HL-60 (cell line): ENCODE measurements around the gene SENP3.

Experiments
- DNase-seq, 2 experiments: peaks; one replicate each; pipeline ENCODE4 v3.0.0-alpha.2; 2010 to 2020; ENCODE audit warnings: low read depth in 1 of 2, low spot score in 1 of 2
- H3K27ac ChIP-seq: fragments of 250-450 bp; sonication (Bioruptor Pico); replicated peaks from 2 replicates; pipeline ENCODE4 v1.5.1; 2020; ENCODE audit warnings: mild to moderate bottlenecking, moderate library complexity
- H3K27me3 ChIP-seq: fragments of 250-450 bp; sonication (Bioruptor Pico); 2 replicates; pipeline ENCODE4 v1.5.1; 2021; ENCODE audit warnings: mild to moderate bottlenecking, moderate library complexity; ENCODE audit not compliant: insufficient read depth, poor library complexity, severe bottlenecking
- H3K4me3 ChIP-seq: replicated peaks from 2 replicates; pipeline ENCODE4 v1.5.1; 2011; ENCODE audit warnings: mild to moderate bottlenecking, control low read depth, low read length; ENCODE audit not compliant: insufficient read depth
- CTCF ChIP-seq: IDR thresholded peaks from one replicate; pipeline ENCODE4 v1.5.1; 2011; ENCODE audit warnings: low read length, control low read depth, inconsistent platforms; ENCODE audit not compliant: insufficient read depth
- GABPA ChIP-seq: IDR thresholded peaks from 2 replicates; pipeline ENCODE4 v1.6.1; 2012; ENCODE audit warnings: low read depth
- POLR2AphosphoS5 ChIP-seq: IDR thresholded peaks from 2 replicates; pipeline ENCODE4 v1.6.1; 2012; ENCODE audit warnings: low read depth
- REST ChIP-seq: IDR thresholded peaks from 2 replicates; pipeline ENCODE4 v1.6.1; 2012; ENCODE audit warnings: low read depth; ENCODE audit not compliant: insufficient replicate concordance
- SPI1 ChIP-seq: IDR thresholded peaks from 2 replicates; pipeline ENCODE4 v1.6.1; 2012; ENCODE audit warnings: low read depth, mild to moderate bottlenecking, borderline replicate concordance

Gene SENP3

GRCh38 chr17:7560172-7561027, 1.3 kb upstream of the SENP3 start:
- TF ChIP-seq SPI1, result no peak
- no peak for TF ChIP-seq GABPA
- TF ChIP-seq CTCF, result peak; percentile 45
- Histone ChIP-seq H3K27ac (peak overlapping the region; percentile 94), H3K4me3 (peak overlapping the region; percentile 74), H3K27me3 (no peaks in the 10 kb centered on the region)
- DNase-seq, result peak in 1 of 2 experiments; percentile 67

GRCh38 chr17:7561028-7561575, 617 bp upstream of the SENP3 start:
- peak overlapping the region; percentile 74 for H3K4me3 ChIP-seq
- peak in 1 of 2 experiments; percentile 76 for DNase-seq

GRCh38 chr17:7562208-7562605, 488 bp downstream of the SENP3 start:
- Histone ChIP-seq H3K4me3 (peak overlapping the region; percentile 74), H3K27ac (peak overlapping the region; percentile 85), H3K27me3 (no peaks in the 10 kb centered on the region)
- no peak for DNase-seq
- TF ChIP-seq POLR2AphosphoS5 (no peak), REST (no peak), GABPA (no peak), CTCF (no peak), SPI1 (no peak)

More at GRCh38 chr17:7561028-7561575, 617 bp upstream of the SENP3 start:
- TF ChIP-seq CTCF (peak; percentile 26), GABPA (no peak)
- H3K27me3 ChIP-seq, result no peaks in the 10 kb centered on the region
- peak overlapping the region; percentile 85 for H3K27ac ChIP-seq

GRCh38 chr17:7563115-7563869, 1.6 kb downstream of the SENP3 start:
- no peak overlapping the region for H3K27ac ChIP-seq
- DNase-seq, result no peak
- peak overlapping the region; percentile 74 for H3K4me3 ChIP-seq

More at GRCh38 chr17:7563115-7563869, 1.6 kb downstream of the SENP3 start:
- H3K27me3 ChIP-seq, result no peaks in the 10 kb centered on the region
- TF ChIP-seq CTCF, result no peak
- TF ChIP-seq GABPA, result no peak
